ENCODE data around the gene ARSG. TPM values are rescaled to one million over a fixed set of nuclear protein-coding genes. Genes with fewer than 3 reads are reported as not detected.

ARSG gene
- total RNA-seq, 4 donors from 2014 or later: 4.3 to 16.8 (median 7.8) TPM

DNA sequence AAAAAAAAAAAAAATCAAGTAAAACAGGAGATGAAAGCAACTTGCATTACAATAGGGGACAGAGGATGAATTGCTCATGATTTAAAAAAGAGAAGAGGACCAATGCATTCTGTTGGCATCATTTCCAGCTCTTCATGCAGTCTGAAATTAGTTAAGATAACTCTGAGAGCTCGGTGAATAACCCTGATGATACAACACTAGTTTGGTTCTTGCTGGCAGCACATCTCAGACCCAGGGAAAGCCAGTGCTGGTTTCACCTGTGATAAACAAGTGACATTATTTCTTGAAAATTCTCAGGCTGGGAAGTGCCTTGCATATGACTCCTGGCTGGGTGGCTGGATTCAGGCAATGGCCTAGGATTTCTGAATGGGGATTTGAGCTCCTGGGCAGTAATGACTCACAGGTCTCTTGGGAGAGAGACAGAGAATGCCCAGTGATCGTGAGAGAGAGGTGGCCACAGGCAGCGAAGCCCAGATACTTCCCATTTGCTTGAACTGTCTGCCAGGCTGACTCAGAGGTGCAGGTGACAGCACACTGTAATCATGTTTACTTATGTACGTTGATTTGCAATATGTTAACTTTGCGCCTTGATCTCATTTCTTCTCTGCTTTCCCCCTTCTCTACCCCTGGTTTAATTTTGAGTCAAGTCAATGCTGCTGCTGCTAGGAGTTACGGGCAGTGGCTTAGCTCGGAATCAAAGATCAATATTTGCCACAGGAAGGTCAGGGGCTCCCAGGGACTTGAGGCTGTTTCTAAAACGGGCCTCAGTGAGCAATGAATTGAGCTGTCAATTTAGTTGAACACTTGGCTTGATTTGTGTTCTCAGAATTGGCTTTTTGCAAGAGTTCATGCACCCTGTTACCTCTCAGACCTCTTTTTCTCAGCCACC lies 27.1 kb downstream of the ARSG start:
- no peak overlapping the region for H3K4me3 ChIP-seq (ENCODE audit: low read depth, poor library complexity, severe bottlenecking)
- intact Hi-C loops (cut with DNase I; ENCODE audit: low total_unique reads): no loop called here
- TF ChIP-seq POLR2A (IDR thresholded peaks at IDR 0.05): no peak
- TF ChIP-seq, protein P1, sequence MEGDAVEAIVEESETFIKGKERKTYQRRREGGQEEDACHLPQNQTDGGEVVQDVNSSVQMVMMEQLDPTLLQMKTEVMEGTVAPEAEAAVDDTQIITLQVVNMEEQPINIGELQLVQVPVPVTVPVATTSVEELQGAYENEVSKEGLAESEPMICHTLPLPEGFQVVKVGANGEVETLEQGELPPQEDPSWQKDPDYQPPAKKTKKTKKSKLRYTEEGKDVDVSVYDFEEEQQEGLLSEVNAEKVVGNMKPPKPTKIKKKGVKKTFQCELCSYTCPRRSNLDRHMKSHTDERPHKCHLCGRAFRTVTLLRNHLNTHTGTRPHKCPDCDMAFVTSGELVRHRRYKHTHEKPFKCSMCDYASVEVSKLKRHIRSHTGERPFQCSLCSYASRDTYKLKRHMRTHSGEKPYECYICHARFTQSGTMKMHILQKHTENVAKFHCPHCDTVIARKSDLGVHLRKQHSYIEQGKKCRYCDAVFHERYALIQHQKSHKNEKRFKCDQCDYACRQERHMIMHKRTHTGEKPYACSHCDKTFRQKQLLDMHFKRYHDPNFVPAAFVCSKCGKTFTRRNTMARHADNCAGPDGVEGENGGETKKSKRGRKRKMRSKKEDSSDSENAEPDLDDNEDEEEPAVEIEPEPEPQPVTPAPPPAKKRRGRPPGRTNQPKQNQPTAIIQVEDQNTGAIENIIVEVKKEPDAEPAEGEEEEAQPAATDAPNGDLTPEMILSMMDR (IDR thresholded peaks at IDR 0.05): no peak
- no peak for DNase-seq (ENCODE audit: low spot score in 2 of 2)
- 73 to 75% methylated on average over 8 of the region's 8 CpGs for WGBS, 2 donors

GRCh38 chr17:68319410-68320162 lies 28.3 kb downstream of the ARSG start:
- no peak overlapping the region for H3K4me3 ChIP-seq (ENCODE audit: low read depth, poor library complexity, severe bottlenecking)
- DNase-seq (ENCODE audit: low spot score in 2 of 2): no peak
- 90 to 96% methylated on average over 12 of the region's 12 CpGs for WGBS, 2 donors
- intact Hi-C loops (cut with DNase I; ENCODE audit: low total_unique reads): no loop called here
- TF ChIP-seq, protein P1 (IDR thresholded peaks at IDR 0.05): no peak
- no peak for TF ChIP-seq POLR2A (IDR thresholded peaks at IDR 0.05)

DNA sequence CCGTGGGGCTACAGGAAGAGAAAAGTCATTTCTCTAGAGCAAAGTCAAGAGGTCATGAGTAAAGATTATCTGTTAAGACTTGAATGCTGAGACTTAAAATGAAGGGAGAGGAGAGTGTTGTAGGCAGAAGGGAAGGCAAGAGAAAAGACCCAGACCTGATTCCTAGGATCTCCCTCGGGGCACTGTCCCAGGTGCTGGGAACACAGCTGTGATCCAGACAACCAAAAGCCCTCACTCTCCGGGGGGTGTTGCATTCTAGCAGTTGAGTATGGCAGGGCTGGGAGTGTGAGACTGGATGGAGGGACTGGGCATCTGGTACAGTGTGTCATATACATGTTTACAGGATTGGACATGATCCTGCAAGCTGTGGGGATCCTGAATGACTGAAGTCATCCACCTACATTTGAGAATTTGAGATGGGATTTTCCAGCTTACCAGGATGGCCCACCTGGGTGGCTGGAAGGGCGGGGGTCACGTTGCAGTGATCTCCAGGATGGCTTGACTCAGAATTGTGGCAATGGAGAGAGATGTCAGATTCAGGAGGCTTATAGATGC lies 29.1 kb downstream of the ARSG start:
- no peak for DNase-seq (ENCODE audit: low spot score in 2 of 2)
- intact Hi-C loops (cut with DNase I; ENCODE audit: low total_unique reads): no loop called here
- 46 to 50% methylated on average over 5 of the region's 5 CpGs for WGBS, 2 donors
- TF ChIP-seq, protein P1 (IDR thresholded peaks at IDR 0.05): no peak
- no peak for TF ChIP-seq POLR2A (IDR thresholded peaks at IDR 0.05)
- no peak overlapping the region for H3K4me3 ChIP-seq (ENCODE audit: low read depth, poor library complexity, severe bottlenecking)

GRCh38 chr17:68320943-68321555 lies 29.8 kb downstream of the ARSG start:
- 94 to 96% methylated on average over 7 of the region's 7 CpGs for WGBS, 2 donors
- no peak for TF ChIP-seq POLR2A (IDR thresholded peaks at IDR 0.05)
- TF ChIP-seq, protein P1 (IDR thresholded peaks at IDR 0.05): no peak
- no peak overlapping the region for H3K4me3 ChIP-seq (ENCODE audit: low read depth, poor library complexity, severe bottlenecking)
- DNase-seq (ENCODE audit: low spot score in 2 of 2): no peak
- intact Hi-C loops (cut with DNase I; ENCODE audit: low total_unique reads): no loop called here

GRCh38 chr17:68321556-68321954 lies 30.3 kb downstream of the ARSG start:
- TF ChIP-seq, protein P1 (IDR thresholded peaks at IDR 0.05): no peak
- no peak for TF ChIP-seq POLR2A (IDR thresholded peaks at IDR 0.05)
- intact Hi-C loops (cut with DNase I; ENCODE audit: low total_unique reads): no loop called here
- WGBS, 2 donors: 80 to 83% methylated on average over 4 of the region's 4 CpGs
- no peak overlapping the region for H3K4me3 ChIP-seq (ENCODE audit: low read depth, poor library complexity, severe bottlenecking)
- no peak for DNase-seq (ENCODE audit: low spot score in 2 of 2)
